CD4-positive, alpha-beta T cell treated with Interleukin-17A for 1 hour (primary cell): ENCODE measurements around the gene CMSS1.

ENCODE experiments used
- DNase-seq: peaks from one replicate; pipeline ENCODE4 v3.0.0-alpha.2; 2020

The CMSS1 gene

GRCh38 chr3:99965681-99966408 is 148.2 kb downstream of the CMSS1 start:
- DNase-seq, result no peak

GRCh38 chr3:99966662-99967416 is 149.2 kb downstream of the CMSS1 start:
- no peak for DNase-seq

GRCh38 chr3:99967796-99968195 is 150.1 kb downstream of the CMSS1 start:
- no peak for DNase-seq

- DNase-seq, result no peak
Measured at GRCh38 chr3:99969136-99969535, 151.5 kb downstream of the CMSS1 start.

- DNase-seq, result no peak
Measured at GRCh38 chr3:99970198-99970597, 152.5 kb downstream of the CMSS1 start.

GRCh38 chr3:99971761-99972160 is 154.1 kb downstream of the CMSS1 start:
- no peak for DNase-seq

- no peak for DNase-seq
Measured at GRCh38 chr3:99972380-99973104, 154.9 kb downstream of the CMSS1 start.

- no peak for DNase-seq
Measured at GRCh38 chr3:99974989-99975388, 157.3 kb downstream of the CMSS1 start.

- no peak for DNase-seq
Measured at GRCh38 chr3:99976584-99976983, 158.9 kb downstream of the CMSS1 start.

GRCh38 chr3:99978221-99978620 is 160.6 kb downstream of the CMSS1 start:
- DNase-seq, result no peak

GRCh38 chr3:99980606-99981005 is 162.9 kb downstream of the CMSS1 start:
- DNase-seq, result no peak

GRCh38 chr3:99981138-99981537 is 163.5 kb downstream of the CMSS1 start:
- no peak for DNase-seq

GRCh38 chr3:99982650-99983049 is 165.0 kb downstream of the CMSS1 start:
- no peak for DNase-seq

- DNase-seq, result no peak
Measured at GRCh38 chr3:99984139-99984538, 166.5 kb downstream of the CMSS1 start.

GRCh38 chr3:99984668-99985067 is 167.0 kb downstream of the CMSS1 start:
- DNase-seq, result no peak

GRCh38 chr3:99990179-99990578 is 172.5 kb downstream of the CMSS1 start:
- DNase-seq, result no peak

- no peak for DNase-seq
Measured at GRCh38 chr3:99997293-99997692, 179.6 kb downstream of the CMSS1 start.

GRCh38 chr3:99999536-99999935 is 181.9 kb downstream of the CMSS1 start:
- no peak for DNase-seq

GRCh38 chr3:100001083-100001482 is 183.4 kb downstream of the CMSS1 start:
- no peak for DNase-seq

- DNase-seq, result no peak
Measured at GRCh38 chr3:100001526-100002270, 184.0 kb downstream of the CMSS1 start.

GRCh38 chr3:100002599-100003350 is 185.1 kb downstream of the CMSS1 start:
- DNase-seq, result no peak
